ENCODE data around the gene BMX.

The BMX gene

DNA sequence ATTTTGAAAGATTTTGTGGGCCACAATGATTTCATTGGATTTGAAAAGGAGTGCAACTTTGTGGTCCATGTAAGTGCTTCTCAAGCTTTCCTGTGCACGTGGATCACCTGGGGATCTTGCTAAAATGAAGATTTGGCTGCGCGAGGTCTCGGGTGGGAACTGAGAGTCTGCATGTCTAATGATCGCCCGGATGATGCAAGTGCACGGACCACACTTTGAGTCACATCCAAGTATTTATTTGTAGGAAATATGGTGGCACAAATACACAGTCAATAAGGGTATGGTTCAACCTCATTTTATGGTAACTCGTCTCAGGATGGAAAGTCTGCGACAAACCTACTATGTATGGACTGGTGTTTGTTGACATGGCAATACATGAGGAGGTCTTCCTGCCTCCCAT, 899 bp downstream of the BMX start:
- no peak for DNase-seq (ENCODE audit: extremely low read depth, low read depth)
- TF ChIP-seq CTCF (IDR thresholded peaks at IDR 0.05; ENCODE audit: low read depth, low read length), result no peak

GRCh38 chrX:15504661-15505060, 4.1 kb downstream of the BMX start:
- TF ChIP-seq CTCF (IDR thresholded peaks at IDR 0.05; ENCODE audit: low read depth, low read length), result no peak
- DNase-seq (ENCODE audit: extremely low read depth, low read depth), result no peak

DNA sequence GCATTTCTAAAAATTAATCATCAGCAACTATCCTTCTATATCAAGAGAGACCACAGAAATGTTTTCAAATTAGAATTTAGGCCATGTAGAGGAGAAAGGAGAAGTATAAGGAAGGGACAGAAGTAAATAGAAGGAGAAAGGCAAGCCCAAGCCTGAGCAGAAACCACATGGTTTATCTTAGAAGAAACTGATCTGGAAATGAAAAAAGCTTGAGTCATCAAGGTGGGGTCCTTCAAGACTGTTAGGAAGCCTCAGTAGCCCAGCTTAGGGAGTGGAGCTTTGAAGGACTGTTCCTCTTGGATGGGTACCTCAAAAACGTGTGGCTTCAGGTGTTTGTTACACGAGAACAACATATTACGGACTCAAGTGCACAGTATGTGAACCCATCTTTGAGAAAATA, 4.5 kb downstream of the BMX start:
- DNase-seq (ENCODE audit: extremely low read depth, low read depth), result no peak
- TF ChIP-seq CTCF (IDR thresholded peaks at IDR 0.05; ENCODE audit: low read depth, low read length), result no peak

- TF ChIP-seq CTCF (IDR thresholded peaks at IDR 0.05; ENCODE audit: low read depth, low read length), result no peak
These were observed 6.4 kb downstream of the BMX start for GRCh38 chrX:15507005-15507404.

GRCh38 chrX:15509845-15510244, 9.2 kb downstream of the BMX start:
- TF ChIP-seq CTCF (IDR thresholded peaks at IDR 0.05; ENCODE audit: low read depth, low read length), result no peak
- DNase-seq (ENCODE audit: extremely low read depth, low read depth), result no peak

More at GRCh38 chrX:15507005-15507404, 6.4 kb downstream of the BMX start:
- no peak for DNase-seq (ENCODE audit: extremely low read depth, low read depth)

GRCh38 chrX:15511563-15511962, 11.0 kb downstream of the BMX start:
- TF ChIP-seq CTCF (IDR thresholded peaks at IDR 0.05; ENCODE audit: low read depth, low read length), result no peak
- DNase-seq (ENCODE audit: extremely low read depth, low read depth), result no peak

DNA sequence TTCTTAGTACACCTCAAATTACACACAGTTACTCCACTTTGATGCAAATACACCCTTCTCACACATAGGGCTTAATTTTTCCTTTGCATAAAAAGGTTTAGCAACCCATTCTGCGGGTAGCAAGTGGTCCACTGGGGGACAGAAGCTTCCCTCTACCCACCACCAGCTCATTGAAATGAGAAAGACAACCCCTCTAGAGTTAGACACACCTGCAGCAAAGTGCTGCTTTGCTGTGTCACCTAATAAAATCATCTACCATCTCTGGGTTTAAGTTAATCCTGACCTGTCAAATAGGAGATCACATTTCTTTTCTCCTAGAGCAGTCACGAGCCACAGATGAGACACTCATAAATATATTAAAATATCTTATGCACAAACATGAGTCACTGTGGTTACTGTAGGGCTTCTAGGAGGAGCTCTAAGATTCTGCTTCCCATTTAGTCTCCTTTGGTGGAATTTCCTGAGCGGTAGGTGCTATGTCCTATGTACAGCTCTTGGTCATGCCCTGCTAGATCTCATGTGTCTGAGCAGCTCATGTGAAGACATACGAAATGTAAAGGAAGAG, 11.9 kb downstream of the BMX start:
- TF ChIP-seq CTCF (IDR thresholded peaks at IDR 0.05; ENCODE audit: low read depth, low read length), result no peak
- no peak for DNase-seq (ENCODE audit: extremely low read depth, low read depth)
